ENCODE results near the gene CAMK1D. TPM values are rescaled to one million over a fixed set of nuclear protein-coding genes. Genes with fewer than 3 reads are reported as not detected.

CAMK1D gene
- total and polyA plus RNA-seq, 2 of the 8 experiments (the other 6 are each of a cell fraction or from before 2014, with no cell fraction given) = 3.5 to 10.6 TPM

DNA sequence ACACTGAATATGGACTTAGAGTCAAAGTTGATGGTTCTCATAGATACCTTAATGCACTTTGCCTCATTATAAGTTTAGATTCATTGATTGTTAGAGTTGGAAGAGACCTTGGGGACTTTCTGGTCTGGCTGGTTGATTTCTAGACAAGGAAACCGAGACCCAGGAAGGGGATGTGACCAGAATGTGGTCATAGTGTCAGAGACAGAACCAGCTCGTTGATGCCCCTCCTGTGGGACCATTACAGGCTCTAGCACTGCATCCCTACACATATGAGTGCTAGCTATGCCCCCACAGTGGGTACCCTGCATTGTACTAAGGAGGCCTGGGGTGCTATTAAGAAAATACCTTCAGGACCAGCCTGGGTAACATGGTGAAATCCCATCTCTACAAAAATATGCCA is 306.6 kb downstream of the CAMK1D start:
- Histone ChIP-seq H3K9me3 (ENCODE audit: insufficient read depth in 2 of 2, low read depth in 1 of 2, low read length in 1 of 2) (no peaks in the 10 kb centered on the region), H3K23me2 (ENCODE audit: low read depth, low read length) (peaks cover 3% of the 10 kb centered on the region; the same call in 1 of the 2 replicates), H3K27ac (ENCODE audit: low read depth, low read length) (no peak overlapping the region), H2BK20ac (ENCODE audit: low read length) (no peak overlapping the region), H3K79me1 (ENCODE audit: low read depth, low read length) (no peaks in the 10 kb centered on the region), H3K18ac (ENCODE audit: extremely low read depth, low read length) (no peak overlapping the region), H3K79me2 (ENCODE audit: control insufficient read depth in 1 of 2, insufficient read depth in 2 of 2, low read length in 2 of 2) (no peaks in the 10 kb centered on the region), H3K27me3 (replicated peaks in 1 of 4; ENCODE audit: control insufficient read depth in 3 of 4, extremely low read depth in 1 of 4, insufficient read depth in 3 of 4, low read length in 3 of 4) (no peaks in the 10 kb centered on the region), H3K4me2 (ENCODE audit: insufficient read depth in 1 of 2, low read depth in 2 of 2, low read length in 2 of 2) (no peak overlapping the region), H4K5ac (ENCODE audit: insufficient read length, low read depth, low read length) (no peak overlapping the region), H3K56ac (replicated peaks; ENCODE audit: insufficient read length, low read depth, low read length) (no peak overlapping the region), H2BK12ac (ENCODE audit: low read depth, low read length) (no peak overlapping the region), H4K20me1 (replicated peaks in 1 of 2; ENCODE audit: control insufficient read depth in 1 of 2, insufficient read depth in 2 of 2, low read length in 2 of 2) (no peaks in the 10 kb centered on the region), H3K23ac (ENCODE audit: insufficient read length) (no peak overlapping the region), H3K4me1 (replicated peaks in 1 of 4; ENCODE audit: control insufficient read depth in 3 of 4, insufficient read depth in 4 of 4, low read length in 3 of 4) (no peaks in the 10 kb centered on the region), H4K8ac (ENCODE audit: extremely low read depth, insufficient read depth, low read length) (no peak overlapping the region), H3K4me3 (ENCODE audit: extremely low read depth in 1 of 4, insufficient read depth in 2 of 4, low read depth in 3 of 4, low read length in 4 of 4) (no peak overlapping the region), H3K36me3 (ENCODE audit: control insufficient read depth in 2 of 4, insufficient read depth in 4 of 4, low read length in 3 of 4) (no peaks in the 10 kb centered on the region), H2AFZ (ENCODE audit: low read length) (no peak overlapping the region), H3K4ac (replicated peaks; ENCODE audit: insufficient read length, low read depth, low read length) (no peak overlapping the region), H3K9ac (replicated peaks in 1 of 4; ENCODE audit: extremely low read depth in 1 of 4, low read depth in 3 of 4, low read length in 3 of 4) (no peak overlapping the region), H2BK120ac (replicated peaks; ENCODE audit: low read depth, low read length) (no peak overlapping the region), H2AK5ac (ENCODE audit: low read depth, low read length) (no peak overlapping the region), H2BK15ac (ENCODE audit: low read length) (no peak overlapping the region), H4K91ac (replicated peaks; ENCODE audit: insufficient read length, low read length) (peak overlapping the region; percentile 25), H3K14ac (ENCODE audit: insufficient read length) (no peak overlapping the region), H2BK5ac (ENCODE audit: low read depth, low read length) (no peak overlapping the region)
- ChIA-PET CTCF (ENCODE audit: partially characterized antibody) (interaction anchor here (0.6 to 4.5 kb wide), 64 partner anchors 9 to 441 kb away, joined by 3 to 30 read pairs (median 3); no protein-coding TSS in a partner anchor), POLR2A (ENCODE audit: partially characterized antibody) (no interaction called here)
- no peak for DNase-seq (ENCODE audit: low read depth in 1 of 2, low spot score in 2 of 2)
- WGBS, 2 experiments (ENCODE audit: extremely low coverage in 1 of 2, insufficient coverage in 1 of 2, insufficient read length in 1 of 2, insufficient replicate concordance in 2 of 2, low coverage in 1 of 2, low lambda C conversion rate in 2 of 2, missing lambda C conversion rate in 1 of 2) = 85% methylated on average over 2 of the region's 2 CpGs; no CpG with 5 or more reads in 1 of the 2 experiments
- FAIRE-seq = no peak
- TF ChIP-seq, protein P1, sequence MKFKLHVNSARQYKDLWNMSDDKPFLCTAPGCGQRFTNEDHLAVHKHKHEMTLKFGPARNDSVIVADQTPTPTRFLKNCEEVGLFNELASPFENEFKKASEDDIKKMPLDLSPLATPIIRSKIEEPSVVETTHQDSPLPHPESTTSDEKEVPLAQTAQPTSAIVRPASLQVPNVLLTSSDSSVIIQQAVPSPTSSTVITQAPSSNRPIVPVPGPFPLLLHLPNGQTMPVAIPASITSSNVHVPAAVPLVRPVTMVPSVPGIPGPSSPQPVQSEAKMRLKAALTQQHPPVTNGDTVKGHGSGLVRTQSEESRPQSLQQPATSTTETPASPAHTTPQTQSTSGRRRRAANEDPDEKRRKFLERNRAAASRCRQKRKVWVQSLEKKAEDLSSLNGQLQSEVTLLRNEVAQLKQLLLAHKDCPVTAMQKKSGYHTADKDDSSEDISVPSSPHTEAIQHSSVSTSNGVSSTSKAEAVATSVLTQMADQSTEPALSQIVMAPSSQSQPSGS (IDR thresholded peaks at IDR 0.05; ENCODE audit: low read length) = no peak
- no peak for TF ChIP-seq RFX5 (IDR thresholded peaks at IDR 0.05; ENCODE audit: borderline replicate concordance, low read depth, low read length)
- TF ChIP-seq POLR2A (IDR thresholded peaks at IDR 0.05; ENCODE audit: control extremely low read depth in 1 of 2, low read depth in 2 of 2, low read length in 2 of 2) = no peak
- TF ChIP-seq CTBP2 (IDR thresholded peaks at IDR 0.05; ENCODE audit: borderline replicate concordance, insufficient read depth, insufficient read length, low read length) = no peak
- no peak for TF ChIP-seq RAD21 (IDR thresholded peaks at IDR 0.05 in 1 of 2, conservative IDR thresholded peaks at IDR 0.05 in 1 of 2; ENCODE audit: low read depth in 2 of 2, low read length in 2 of 2)
- TF ChIP-seq CBX5 (IDR thresholded peaks at IDR 0.05; ENCODE audit: low read depth, low read length) = no peak
- TF ChIP-seq ASH2L (IDR thresholded peaks at IDR 0.05; ENCODE audit: low read length) = no peak
- no peak for TF ChIP-seq YY1 (IDR thresholded peaks at IDR 0.05; ENCODE audit: low read depth, low read length)
- TF ChIP-seq JUN (IDR thresholded peaks at IDR 0.05; ENCODE audit: low read depth, low read length) = no peak
- TF ChIP-seq HDAC6 (IDR thresholded peaks at IDR 0.05; ENCODE audit: low read depth, low read length) = no peak
- TF ChIP-seq CREB1 (IDR thresholded peaks at IDR 0.05) = no peak
- no peak for TF ChIP-seq ZNF274 (IDR thresholded peaks at IDR 0.05; ENCODE audit: borderline replicate concordance, extremely low read depth, low read length)
- TF ChIP-seq EP300 (IDR thresholded peaks at IDR 0.05; ENCODE audit: borderline replicate concordance in 1 of 2, low read depth in 2 of 2, low read length in 2 of 2) = no peak

All from H1 (cell line).